GM19395 (cell line): ENCODE measurements around the gene HUNK.
"Not testable (repeated sequence)": the region's sequence is repeated elsewhere in the genome, so short reads cannot be mapped to it uniquely, and the experiment has no call there.

ENCODE experiments used
- ATAC-seq: cut with Tn5 transposase; IDR thresholded peaks from one replicate; pipeline ENCODE4 v1.9.1; 2021; ENCODE audit warnings: mild to moderate bottlenecking, moderate library complexity; ENCODE audit not compliant: unreplicated experiment

Gene HUNK

DNA sequence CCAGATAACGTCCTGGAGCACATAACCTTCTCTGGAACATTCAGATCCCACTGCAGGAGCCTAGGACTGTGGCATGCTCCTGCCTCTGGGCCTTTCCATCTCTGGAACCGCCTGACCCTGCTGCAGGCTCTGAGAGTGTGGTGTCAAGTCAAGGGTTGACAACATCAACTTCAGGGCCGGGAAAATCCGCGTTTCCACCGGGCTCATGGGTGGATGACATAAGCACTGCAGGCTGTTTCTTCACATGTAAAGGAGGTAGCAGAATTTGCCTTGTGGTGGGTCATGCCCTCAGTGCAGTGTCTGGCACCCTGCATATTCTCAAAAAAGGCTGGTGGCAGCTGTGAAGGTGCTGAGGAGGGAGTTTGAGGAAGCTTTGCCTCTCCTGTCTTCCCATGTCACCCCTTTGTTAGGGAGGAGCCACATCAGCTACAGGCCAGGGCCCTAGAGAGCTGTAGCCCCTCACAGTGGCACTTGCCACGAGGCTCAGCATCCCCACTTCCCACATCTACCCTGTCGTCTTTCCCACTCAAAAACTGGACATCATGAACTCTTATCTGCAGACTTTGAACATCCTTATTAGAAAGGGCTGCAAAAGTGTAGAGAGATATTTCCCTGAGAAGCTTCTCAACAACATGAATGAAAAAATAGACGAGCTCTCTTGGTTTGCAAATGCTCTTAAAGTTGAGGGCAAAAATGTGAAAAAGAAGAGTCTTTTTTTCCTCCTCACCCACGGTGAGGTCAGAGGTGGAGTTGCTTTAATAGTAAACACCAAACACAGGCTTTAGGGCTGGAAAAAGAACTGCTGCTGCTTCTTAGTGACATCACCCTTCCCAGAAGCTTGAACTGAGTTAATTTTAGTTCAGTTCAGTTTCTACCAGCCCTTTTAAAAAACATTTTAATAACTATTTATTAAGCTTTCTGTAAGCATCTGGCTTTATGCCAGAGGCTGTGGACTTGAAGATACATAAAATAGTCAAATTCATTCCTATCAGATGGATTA lies 121.3 kb downstream of the HUNK start:
- no peak for ATAC-seq

DNA sequence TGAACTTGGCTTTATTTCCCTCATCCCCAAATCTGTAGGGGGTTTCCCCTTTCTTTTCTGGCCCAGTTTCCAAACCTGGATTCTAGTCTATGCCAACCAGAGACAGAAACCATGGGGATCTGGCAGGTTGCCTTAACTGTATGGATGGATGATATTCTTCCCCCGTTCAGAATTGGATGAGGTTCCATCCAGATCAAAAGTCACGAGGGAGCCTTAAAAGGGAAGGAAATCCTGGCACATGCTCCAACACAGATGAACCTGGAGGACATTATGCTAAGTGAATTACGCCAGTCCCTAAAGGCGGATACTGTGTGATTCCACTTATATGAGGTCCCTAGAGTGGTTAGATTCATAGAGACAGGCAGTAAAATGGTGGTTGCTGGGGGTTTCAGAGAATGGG lies 124.4 kb downstream of the HUNK start:
- ATAC-seq, result no peak

DNA sequence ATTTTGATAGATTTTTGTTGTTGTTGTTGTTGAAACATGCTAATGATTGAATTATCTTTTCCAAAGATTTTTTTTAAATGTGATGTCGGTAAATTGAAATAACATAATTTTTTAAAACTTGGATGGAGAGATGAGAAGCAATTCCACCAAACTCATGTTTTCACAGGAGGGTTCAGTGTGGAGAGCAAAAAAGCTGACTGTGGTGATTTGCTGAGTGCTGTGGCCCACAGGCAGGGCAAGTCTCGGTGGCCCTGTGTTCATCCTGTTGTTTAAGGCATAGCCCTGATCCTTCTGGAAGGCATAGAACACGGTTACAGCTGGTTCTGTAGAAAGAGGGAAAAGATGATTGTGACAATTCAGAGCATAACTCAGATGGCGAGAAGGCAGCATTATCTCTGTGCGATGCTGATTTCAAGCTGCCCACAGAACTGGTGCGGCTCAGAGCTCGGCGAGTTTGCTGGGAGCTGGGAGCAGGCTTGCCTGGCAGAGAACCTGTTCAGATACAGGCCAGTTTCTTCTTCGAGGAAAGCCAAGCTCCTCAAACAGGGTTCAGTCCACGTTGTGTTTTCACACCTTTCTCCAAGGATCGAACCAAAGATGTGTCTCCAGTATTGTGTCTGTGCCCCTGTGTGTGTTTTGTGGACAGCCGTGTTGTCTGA lies 127.1 kb downstream of the HUNK start:
- no peak for ATAC-seq

DNA sequence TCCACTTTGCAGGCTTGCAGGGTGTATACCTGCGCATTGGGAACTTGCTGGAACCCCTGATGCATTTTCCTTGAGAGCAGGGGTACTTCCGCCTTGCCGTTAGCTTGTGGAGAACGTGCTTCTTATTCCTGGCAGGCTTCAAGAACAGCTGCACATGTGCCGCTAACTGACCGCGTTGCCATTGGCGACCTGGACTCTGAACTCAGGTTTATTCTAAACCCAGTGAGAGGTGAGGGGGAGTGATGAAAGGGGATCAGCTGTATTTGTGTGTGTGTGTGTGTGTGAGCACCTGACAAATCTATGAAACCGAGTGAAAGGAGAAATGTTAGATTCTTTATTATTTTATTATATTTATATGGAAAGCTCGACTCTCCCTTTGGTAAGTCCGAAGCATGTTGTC lies 128.6 kb downstream of the HUNK start:
- ATAC-seq, result no peak

DNA sequence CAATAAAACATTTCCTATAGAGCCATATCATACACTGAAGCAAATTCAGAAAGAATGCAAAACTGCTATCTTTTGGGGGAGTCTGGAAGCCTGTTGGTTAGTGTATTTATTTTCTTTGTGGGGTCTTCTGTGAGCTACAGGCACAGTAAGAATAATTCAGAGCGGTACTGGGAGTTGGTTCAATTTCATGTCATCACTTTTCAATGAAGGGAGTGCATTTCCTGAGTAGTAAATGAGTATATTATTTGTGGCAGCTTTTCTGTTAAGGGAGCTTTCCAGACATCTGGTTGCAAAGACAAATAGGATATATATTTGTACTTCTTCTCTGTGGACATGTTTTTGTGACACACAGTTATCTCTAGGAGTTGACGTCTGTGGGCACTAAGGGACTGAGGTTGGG lies 130.6 kb downstream of the HUNK start:
- no peak for ATAC-seq

DNA sequence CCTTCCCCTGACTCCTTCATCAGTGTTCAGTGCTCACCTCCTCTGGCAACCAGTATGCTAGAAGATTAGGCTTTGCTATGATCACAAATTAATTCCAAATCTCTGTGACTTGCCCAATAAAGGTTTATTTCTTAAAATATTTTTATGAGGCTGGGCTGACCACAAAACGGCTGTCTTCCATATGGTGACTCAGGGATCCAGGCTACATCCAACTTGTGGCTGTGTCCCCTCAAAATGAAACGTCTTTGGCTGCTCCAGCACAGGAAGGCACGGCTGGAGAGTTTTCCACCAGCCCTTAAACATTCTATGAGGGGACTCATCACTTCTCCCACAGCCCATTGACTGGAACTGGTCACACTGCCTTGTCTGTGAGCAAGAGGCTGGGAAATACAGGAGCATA lies 131.5 kb downstream of the HUNK start:
- no peak for ATAC-seq

DNA sequence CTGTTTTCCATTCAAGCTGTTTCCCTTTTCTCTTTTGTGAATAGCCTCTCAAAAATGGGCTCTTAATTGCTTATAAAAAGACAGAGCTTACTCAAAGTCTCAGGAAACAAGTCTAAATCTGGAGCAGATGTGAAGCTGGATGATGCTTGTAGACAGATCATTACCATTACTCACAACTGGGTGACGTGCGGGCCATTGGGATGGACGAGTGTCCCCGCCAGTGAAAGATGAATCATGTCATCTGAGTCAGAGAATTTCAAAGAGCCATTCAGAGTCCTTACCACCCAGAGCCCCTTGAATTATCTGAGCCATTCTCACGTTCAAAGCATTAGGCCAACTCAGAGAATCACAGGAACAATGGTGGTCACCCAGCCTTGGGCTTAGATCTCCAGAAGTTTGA lies 134.6 kb downstream of the HUNK start:
- no peak for ATAC-seq

DNA sequence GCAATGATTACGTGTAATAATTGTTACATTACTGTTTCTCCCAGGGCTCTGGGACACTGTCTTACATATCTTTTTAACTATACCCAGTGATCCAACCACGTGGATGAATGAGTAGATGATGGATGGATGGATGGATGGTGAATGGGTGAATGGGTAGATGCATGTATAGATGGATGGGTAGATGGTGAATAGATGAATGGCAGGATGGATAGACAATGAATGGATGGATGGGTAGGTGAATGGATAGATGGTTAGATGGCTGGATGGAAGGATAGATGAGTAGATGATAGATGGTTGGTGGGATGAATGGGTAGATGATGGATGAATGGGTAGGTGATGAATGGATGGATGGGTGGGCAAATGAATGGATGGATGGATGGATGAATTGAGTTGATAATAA lies 135.9 kb downstream of the HUNK start:
- ATAC-seq, result no peak

DNA sequence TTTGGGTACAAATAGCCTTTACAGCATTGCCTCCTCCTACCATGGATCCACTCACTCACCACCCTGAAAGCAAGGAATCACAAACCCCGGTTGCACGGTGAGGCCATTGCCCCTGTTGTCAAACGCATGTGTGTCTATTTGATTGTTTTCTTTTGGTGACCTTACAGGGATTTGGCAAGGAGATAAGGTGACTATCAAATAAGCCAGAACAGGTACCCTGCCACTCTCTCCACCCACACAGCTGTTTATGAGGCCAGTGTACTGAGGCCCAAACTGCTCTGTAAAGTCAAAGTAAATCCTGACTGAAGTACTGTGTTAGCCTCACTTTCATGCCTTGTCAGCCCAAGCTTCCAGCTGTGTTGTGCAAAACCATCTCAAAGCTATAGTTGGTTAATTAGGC lies 136.4 kb downstream of the HUNK start:
- no peak for ATAC-seq

DNA sequence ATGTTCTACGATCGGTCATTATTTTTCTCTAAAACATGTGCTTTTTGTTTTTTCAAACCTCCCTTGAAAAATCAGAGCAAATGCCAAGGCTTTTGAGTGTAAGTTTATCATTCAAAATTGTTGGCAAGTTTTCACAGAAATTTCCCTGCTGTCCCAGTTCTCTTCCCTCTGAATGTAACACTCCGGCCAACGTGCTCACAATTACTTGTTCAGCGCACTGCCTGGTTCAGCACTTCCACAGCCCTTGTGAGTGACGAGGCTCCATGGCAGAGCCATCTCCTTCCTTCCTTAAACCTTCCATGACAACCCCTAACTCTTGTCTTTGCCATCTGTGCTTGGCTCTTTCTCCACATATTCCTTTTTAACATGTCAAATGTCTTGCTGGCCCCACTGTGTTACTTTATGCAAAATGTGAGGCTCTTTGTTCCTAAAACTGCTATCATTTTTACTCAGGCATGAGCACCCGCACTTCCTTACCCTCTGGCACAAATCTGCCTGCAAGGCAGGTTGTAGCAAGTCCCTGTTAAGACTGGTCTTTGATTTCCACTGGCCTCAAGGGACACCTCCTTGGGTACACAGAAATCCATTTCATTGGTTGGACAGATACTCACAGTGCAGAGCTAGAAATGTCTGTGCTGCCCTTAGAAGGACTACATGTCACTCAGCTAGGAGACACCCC lies 142.8 kb downstream of the HUNK start:
- ATAC-seq, result no peak

DNA sequence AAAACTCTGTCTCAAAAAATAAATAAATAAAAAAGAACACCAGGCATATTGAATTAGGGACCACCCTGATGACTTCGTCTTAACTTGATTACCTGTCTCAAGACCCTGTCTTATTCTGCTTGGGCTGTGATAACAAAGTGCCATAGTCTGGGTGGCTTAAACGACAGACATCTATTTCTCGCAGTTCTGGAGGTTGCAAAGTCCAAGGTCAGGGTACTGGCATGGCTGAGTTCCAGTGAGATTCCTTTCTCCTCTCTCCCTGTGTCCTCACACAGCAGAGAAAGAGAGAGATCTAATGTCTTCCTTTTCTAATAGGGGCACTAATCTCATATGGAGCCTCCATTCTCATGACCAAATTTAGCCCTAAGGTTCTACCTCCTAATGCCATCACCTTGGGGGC lies 145.6 kb downstream of the HUNK start:
- no peak for ATAC-seq

DNA sequence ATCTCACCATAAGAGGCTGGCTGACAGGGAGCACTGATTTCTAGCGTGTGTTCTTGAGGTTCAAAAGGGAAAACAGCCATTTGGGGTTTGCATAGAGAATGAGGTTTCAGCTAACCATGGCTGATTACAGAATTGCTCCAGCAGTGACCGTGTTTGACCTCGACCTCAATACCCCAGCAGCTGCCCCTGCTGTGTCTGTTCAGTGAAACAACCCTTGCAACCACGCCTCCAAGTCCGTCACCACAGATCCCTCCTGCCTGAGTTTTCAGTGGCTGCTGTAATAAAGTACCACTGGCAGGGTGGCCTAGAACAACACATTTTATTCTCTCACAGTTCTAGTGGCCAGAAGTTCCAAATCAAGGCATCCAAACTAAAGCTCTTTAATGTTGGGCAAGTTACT lies 147.7 kb downstream of the HUNK start:
- no peak for ATAC-seq

DNA sequence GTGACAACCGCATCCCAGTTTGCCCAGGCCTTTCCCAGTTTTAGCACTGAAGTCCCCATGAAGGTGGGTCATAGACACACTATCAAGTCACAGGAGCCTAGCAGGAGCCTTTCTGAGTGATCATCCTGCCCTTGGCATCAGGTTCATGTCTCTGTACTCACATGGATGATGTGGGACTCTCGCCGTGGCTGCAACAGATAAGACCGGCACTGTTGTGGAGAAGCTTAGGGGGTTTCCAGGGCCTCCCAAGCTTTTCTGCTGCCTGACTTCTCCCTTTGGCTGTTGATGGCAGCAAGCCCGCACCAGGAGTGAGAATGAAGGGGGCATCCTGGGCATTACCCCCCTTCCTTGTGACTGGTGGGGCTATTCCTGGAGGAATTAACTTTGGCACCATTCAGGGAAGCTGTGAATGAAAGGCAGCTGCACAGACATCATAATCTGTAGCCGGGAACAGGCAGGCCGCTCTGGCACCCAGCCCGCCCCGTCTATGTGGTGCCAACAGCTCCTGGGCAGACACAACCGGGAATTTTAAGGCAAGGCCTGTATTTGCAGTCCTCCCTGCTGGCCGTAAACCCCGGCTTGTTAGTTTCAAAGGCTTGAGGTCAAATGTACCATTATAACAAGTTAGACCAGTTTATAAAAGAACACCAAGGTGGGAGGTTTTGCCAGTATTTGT lies 148.6 kb downstream of the HUNK start:
- ATAC-seq, result no peak

DNA sequence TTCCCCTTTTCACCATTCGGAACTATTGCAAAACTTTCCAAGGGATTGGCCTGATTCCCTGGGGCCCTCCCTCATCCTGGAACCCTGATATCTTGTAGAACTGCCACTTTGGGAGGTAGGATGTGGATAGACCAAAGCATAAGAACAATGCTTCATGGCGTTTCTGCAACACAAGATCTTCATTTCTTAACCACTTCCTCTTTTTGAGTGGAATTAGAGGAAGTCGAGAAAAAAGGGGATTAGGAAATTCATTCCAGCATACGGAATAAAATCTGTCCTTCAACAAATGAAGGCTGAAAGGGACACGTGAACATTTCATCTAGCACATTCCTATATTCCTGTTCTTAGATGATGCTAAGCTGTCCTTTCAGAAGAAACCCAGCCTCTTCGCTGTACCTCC lies 149.3 kb downstream of the HUNK start:
- ATAC-seq, result no peak

DNA sequence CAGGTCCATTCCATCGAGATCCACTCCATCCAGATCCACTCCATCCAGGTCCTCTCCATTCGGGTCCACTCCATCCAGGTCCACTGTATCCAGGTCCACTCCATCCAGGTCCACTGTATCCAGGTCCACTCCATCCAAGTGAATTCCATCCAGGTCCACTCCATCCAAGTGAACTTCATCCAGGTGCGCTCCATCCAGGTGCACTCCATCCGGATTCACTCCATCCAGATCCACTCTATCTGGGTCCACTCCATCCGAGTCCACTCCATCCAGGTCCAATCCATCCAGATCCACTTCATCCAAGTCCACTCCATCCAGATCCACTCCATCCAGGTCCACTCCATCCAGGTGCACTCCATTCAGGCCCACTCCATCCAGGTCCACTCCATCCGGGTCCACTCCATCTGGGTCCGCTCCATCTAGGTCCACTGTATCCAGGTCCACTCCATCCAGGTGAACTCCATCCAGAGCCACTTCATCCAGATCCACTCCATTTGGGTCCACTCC lies 157.4 kb downstream of the HUNK start:
- no peak for ATAC-seq

DNA sequence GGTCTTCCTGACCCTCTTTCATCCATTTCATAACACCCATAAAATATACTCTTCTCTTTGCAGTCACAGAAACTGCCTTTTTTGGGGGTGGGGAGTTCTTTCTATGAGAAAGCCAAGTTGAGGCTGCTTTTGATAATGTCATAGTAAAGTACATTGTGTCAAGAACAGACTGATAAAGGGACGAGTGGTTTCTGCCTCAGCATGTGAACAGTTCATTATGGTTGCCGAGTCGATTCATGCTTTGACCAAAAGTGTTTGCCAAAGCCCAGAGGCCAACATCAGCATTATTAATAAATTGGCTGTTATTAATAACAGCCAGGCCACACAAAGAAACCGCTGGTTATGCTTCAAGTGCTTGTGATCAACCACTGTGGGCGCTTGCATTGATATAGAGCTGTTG lies 162.0 kb downstream of the HUNK start:
- ATAC-seq, result no peak

DNA sequence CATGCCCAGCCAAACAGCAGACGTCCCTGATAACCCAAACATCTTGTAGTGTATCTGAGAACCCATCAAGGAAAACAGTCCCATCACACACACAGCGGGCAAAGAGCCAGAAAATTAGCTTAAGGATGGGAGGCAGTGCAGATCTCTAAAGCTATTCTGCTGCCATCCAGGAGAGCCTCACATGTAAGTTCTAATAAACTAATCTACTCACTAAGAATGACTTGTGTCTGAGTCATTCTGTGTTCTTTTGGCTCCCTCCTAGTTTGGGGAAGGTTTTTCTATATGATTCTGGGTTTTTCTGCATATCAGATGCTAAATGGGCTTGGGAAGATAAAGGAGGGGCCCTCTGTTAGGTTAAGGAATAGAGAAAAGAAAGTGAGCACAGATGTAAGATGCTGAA lies 162.8 kb downstream of the HUNK start:
- no peak for ATAC-seq

DNA sequence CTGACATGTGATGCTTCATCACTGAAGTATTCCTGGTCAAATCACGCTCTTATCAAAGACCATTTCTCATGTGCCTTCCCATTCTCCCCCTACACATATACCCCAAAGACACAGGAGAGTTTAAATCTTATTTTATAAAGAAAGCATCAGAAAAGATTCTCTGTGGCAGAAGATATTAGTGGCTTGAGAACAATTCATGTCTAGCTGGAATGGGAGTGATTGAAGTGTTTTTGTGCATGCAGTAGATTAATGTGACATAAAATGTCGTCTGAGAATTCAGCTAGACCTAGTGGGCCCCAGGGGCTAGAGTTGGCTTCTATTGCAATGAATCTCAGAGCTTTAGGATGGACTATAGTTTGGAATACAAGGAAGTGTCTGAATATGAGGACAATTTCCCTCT lies 163.9 kb downstream of the HUNK start:
- ATAC-seq, result no peak

DNA sequence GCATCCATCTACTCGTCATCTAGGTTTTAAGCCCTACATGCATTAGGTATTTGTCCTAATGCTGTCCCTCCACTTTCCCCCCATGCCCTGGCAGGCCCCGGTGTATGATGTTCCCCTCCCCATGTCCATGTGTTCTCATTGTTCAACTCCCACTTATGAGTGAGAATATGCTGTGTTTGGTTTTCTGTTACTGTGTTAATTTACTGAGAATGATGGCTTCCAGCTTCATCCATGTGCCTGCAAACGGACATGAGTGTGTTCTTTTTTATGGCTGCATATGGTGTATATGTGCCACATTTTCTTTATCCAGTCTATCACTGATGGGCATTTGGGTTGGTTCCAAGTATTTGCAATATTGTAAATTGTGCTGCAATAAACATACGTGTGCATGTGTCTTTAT lies 165.9 kb downstream of the HUNK start:
- ATAC-seq, result not testable (repeated sequence)

DNA sequence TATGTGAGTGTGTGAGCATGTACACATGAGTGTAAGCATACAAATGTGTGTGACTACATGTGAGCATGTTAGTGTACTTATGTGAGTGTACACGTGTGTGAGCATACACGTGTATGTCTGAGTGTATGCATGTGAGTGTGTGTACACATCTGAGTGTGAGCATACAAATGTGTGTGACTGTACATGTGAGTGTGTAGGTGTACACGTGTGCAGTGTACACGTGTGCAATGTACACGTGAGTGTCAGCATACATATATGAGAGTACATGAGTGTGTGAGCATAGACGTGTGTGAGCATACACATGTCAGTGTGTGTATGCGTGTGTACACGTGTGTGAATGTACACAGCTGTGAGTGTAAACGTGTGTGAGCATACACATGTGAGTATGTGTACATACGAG lies 170.6 kb downstream of the HUNK start:
- no peak for ATAC-seq
